Stomach (tissue), 9 donors: Measurements from ENCODE around the gene SLC51B. TPM values are rescaled to one million over a fixed set of nuclear protein-coding genes. Genes with fewer than 3 reads are reported as not detected.
A peak's percentile ranks its signal among the peaks of the same experiment; 100 is the strongest.

Experiments used
- DNase-seq, 2 donors: peaks; one replicate each; pipeline versions ENCODE4 v3.0.0 to v3.0.0-alpha.2; 2013 to 2019
- H3K27ac ChIP-seq, 5 donors: fragments of 200-600 bp in 4 of 5; sonication (generic) in 4 of 5; one replicate each; pipeline ENCODE4 v1.5.1; 2013 to 2019; ENCODE audit warnings: mild to moderate bottlenecking in 1 of 5, moderate library complexity in 1 of 5
- H3K27me3 ChIP-seq, 3 donors: fragments of 200-600 bp; sonication (generic); one replicate each; pipeline ENCODE4 v1.5.1; 2017 to 2019; ENCODE audit warnings: mixed run types in 1 of 3
- H3K36me3 ChIP-seq, 4 donors: fragments of 200-600 bp; sonication (generic); 1 replicate in 3 of 4; 2 replicates in 1 of 4; pipeline ENCODE4 v1.5.1; 2016 to 2019
- H3K4me1 ChIP-seq, 4 donors: fragments of 200-600 bp; sonication (generic); one replicate each; pipeline ENCODE4 v1.5.1; 2016 to 2019
- H3K4me3 ChIP-seq, 4 donors: fragments of 200-600 bp; sonication (generic) in 3 of 4; one replicate each; pipeline ENCODE4 v1.5.1; 2016 to 2019; ENCODE audit warnings: mild to moderate bottlenecking in 1 of 4
- H3K9me3 ChIP-seq, 4 donors: fragments of 200-600 bp; sonication (generic); one replicate each; pipeline ENCODE4 v1.5.1; 2016 to 2019
- EP300 ChIP-seq: sonication (generic); formaldehyde crosslinking; IDR thresholded peaks from one replicate; pipeline ENCODE4 v1.6.1; 2017; ENCODE audit warnings: antibody characterized with exemption
- POLR2A ChIP-seq, 4 donors: fragments of 450-650 bp; IDR thresholded peaks; one replicate each; pipeline ENCODE4 v1.6.1; 2016; ENCODE audit warnings: antibody characterized with exemption in 4 of 4, control low read depth in 2 of 4, mild to moderate bottlenecking in 1 of 4, moderate library complexity in 1 of 4
- POLR2AphosphoS5 ChIP-seq, 3 donors: sonication (generic); formaldehyde crosslinking; IDR thresholded peaks; one replicate each; pipeline ENCODE4 v1.6.1; 2016; ENCODE audit warnings: antibody characterized with exemption in 3 of 3
- WGBS, 5 donors: extraction: QIAGEN DNeasy Blood & Tissue Kit in 3 of 5; methylation state at CpG; one replicate each; pipeline versions ENCODE4 v1.1.5 to v1.1.7; 2013 to 2018; 5-methylcytosine and 5-hydroxymethylcytosine counted together
- intact Hi-C: fragments of 100-400 bp; cut with DNase I; formaldehyde crosslinking; loops from one replicate; pipeline ENCODE4 v1.15.1; 2023; ENCODE audit warnings: low total_unique reads
- polyA plus RNA-seq, 3 donors: library from polyadenylated mRNA; stranded (reverse); fragments of 200-250 nt; gene quantifications; one replicate each; pipeline ENCODE4 v1.2.3, GENCODE V29; 2013
- total RNA-seq, 5 donors: library from RNA; depleted of rRNA; stranded (reverse); fragments of >200 nt; gene quantifications; one replicate each; pipeline versions ENCODE4 v1.1.0 to v1.2.3, GENCODE V29; 2014 to 2016
- TF ChIP-seq, protein P1 (sequence below), 7 experiments: fragments of 450-650 bp in 4 of 7; fragments of 200-600 bp in 3 of 7; sonication (generic) in 3 of 7; IDR thresholded peaks; one replicate each; pipeline ENCODE4 v1.5.1; 2016 to 2019; ENCODE audit warnings: antibody characterized with exemption in 7 of 7, control low read depth in 2 of 7, mild to moderate bottlenecking in 1 of 7
- donor health status: healthy with polysubstance abuse.
- donor health status: Bipolar disorder and iron deficiency.
- donor health status: healthy.

SLC51B gene
- total and polyA plus RNA-seq, 8 donors: 0.38 to 19.7 (median 0.62) TPM; not detected in 5

DNA sequence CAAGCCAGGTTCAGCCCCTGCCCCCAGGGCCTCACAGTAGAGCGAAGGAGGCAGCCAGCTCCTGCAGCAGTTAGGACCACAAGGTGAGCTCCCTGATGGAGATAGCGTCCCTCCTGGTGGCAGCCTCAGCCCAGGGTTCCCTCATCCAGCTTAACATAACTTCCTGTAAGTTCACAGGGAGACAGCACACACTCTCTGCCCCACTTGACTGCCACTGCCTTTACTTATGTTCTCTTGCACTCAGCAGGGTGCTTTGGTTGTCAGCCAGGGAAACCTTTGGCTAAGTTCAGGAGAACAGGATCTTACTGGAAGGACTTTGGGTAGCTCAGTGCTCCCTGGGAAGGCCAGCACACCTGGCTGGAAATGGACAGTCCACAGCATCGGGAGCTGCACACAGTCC, 42.2 kb downstream of the SLC51B start:
- H3K4me3 ChIP-seq: no peak overlapping the region
- peaks cover 0 to 2% (median 0%) of the 10 kb centered on the region in 4 donors for H3K36me3 ChIP-seq
- peaks cover 0 to 23% (median 0%) of the 10 kb centered on the region in 3 donors for H3K27me3 ChIP-seq
- intact Hi-C loops: loop anchor here (10.0 kb wide), 1 partner anchor 53 kb away; no protein-coding TSS in a partner anchor
- H3K27ac ChIP-seq: peak overlapping the region in 4 of 5 donors; percentile 44 to 87 (median 79)
- no peaks in the 10 kb centered on the region for H3K9me3 ChIP-seq
- H3K4me1 ChIP-seq: peaks cover 8 to 67% (median 24%) of the 10 kb centered on the region in 4 donors
- WGBS, 5 donors: 68 to 86% (median 76%) methylated on average over 2 to 3 of the region's 3 CpGs
- no peak for DNase-seq
- TF ChIP-seq EP300 (no peak), POLR2A (IDR thresholded peaks at IDR 0.05) (no peak), POLR2AphosphoS5 (IDR thresholded peaks at IDR 0.05) (no peak)
- TF ChIP-seq, protein P1, sequence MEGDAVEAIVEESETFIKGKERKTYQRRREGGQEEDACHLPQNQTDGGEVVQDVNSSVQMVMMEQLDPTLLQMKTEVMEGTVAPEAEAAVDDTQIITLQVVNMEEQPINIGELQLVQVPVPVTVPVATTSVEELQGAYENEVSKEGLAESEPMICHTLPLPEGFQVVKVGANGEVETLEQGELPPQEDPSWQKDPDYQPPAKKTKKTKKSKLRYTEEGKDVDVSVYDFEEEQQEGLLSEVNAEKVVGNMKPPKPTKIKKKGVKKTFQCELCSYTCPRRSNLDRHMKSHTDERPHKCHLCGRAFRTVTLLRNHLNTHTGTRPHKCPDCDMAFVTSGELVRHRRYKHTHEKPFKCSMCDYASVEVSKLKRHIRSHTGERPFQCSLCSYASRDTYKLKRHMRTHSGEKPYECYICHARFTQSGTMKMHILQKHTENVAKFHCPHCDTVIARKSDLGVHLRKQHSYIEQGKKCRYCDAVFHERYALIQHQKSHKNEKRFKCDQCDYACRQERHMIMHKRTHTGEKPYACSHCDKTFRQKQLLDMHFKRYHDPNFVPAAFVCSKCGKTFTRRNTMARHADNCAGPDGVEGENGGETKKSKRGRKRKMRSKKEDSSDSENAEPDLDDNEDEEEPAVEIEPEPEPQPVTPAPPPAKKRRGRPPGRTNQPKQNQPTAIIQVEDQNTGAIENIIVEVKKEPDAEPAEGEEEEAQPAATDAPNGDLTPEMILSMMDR (IDR thresholded peaks at IDR 0.05): no peak

DNA sequence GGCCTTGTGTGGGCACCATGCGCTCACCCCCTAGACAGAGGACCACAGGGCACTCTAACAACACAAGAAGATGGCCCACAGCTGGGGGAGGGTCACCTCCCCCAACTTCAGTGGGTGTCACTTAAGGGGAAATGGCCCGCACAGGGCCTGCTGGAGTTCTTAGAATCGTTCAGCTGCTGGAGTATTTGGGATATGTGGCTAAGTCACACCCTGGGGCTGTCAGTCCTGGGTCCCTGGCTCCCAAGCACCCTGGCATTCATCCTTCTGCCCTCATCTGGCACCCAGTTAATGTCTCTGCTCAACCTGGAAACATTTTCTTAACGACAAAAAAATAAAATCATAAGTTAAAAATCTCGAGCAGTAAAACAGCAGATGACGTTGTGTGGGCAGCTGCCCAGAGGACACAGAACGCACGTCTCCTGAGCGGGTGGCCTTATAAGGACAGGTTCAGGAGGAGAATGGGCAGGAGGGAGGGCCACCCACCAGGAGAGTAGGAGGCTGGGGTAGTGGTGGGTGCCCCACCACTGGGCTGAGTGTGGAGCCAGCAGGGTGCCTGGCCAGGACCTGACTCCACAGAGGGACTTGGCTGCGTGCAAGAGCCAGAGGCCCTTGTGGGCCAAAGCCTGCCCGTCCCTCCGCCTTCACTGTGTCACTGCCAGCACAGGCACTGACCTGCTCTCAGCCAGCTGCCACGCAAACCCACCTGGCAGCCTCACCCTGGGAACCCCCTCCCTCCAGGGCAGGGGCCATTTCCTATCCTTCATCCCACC, 42.9 kb downstream of the SLC51B start:
- intact Hi-C loops: loop anchor here (10.0 kb wide), 1 partner anchor 53 kb away; no protein-coding TSS in a partner anchor
- Histone ChIP-seq H3K27me3 (peaks cover 0 to 21% (median 0%) of the 10 kb centered on the region in 3 donors), H3K36me3 (peaks cover 0 to 3% (median 0%) of the 10 kb centered on the region in 4 donors), H3K4me3 (no peak overlapping the region), H3K9me3 (no peaks in the 10 kb centered on the region), H3K27ac (peak overlapping the region in 4 of 5 donors; percentile 52 to 87 (median 79)), H3K4me1 (peaks cover 3 to 63% (median 19%) of the 10 kb centered on the region in 4 donors)
- DNase-seq: peak in 1 of 2 donors; percentile 76
- TF ChIP-seq, protein P1 (IDR thresholded peaks at IDR 0.05): no peak
- TF ChIP-seq POLR2A (IDR thresholded peaks at IDR 0.05) (no peak), EP300 (peak; percentile 83), POLR2AphosphoS5 (IDR thresholded peaks at IDR 0.05) (peak in 1 of 3 donors; percentile 4)
- 66 to 79% (median 76%) methylated on average over 8 to 13 of the region's 13 CpGs for WGBS, 5 donors

DNA sequence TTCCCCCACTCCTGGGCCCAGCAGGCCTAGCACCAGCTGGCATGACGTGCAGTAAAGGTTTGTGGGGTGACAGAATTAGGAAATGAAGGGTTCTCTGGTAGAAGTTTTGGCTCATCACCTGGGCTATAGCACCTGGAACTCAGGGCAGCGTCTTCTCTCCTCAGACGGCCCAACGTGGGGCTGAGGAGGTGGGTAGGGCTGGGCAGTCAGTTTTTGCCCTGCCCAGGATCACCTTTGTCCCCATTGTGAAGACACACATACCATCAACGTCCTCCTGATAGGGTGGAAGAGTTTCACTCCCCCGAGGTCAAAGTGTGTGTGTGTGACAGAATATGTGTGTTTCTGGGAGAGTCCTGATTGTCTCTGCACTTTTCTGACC, 43.4 kb downstream of the SLC51B start:
- Histone ChIP-seq H3K27ac (peak overlapping the region in 4 of 5 donors; percentile 52 to 87 (median 79)), H3K27me3 (peaks cover 0 to 17% (median 0%) of the 10 kb centered on the region in 3 donors), H3K4me3 (no peak overlapping the region), H3K36me3 (peaks cover 0 to 3% (median 0%) of the 10 kb centered on the region in 4 donors), H3K4me1 (peaks cover 0 to 57% (median 17%) of the 10 kb centered on the region in 4 donors), H3K9me3 (no peaks in the 10 kb centered on the region)
- DNase-seq: no peak
- 44 to 63% (median 54%) methylated on average over 4 to 6 of the region's 6 CpGs for WGBS, 5 donors
- intact Hi-C loops: loop anchor here (10.0 kb wide), 1 partner anchor 54 kb away; no protein-coding TSS in a partner anchor
- TF ChIP-seq EP300 (no peak), POLR2A (IDR thresholded peaks at IDR 0.05) (no peak), POLR2AphosphoS5 (IDR thresholded peaks at IDR 0.05) (no peak)
- TF ChIP-seq, protein P1 (IDR thresholded peaks at IDR 0.05): no peak

DNA sequence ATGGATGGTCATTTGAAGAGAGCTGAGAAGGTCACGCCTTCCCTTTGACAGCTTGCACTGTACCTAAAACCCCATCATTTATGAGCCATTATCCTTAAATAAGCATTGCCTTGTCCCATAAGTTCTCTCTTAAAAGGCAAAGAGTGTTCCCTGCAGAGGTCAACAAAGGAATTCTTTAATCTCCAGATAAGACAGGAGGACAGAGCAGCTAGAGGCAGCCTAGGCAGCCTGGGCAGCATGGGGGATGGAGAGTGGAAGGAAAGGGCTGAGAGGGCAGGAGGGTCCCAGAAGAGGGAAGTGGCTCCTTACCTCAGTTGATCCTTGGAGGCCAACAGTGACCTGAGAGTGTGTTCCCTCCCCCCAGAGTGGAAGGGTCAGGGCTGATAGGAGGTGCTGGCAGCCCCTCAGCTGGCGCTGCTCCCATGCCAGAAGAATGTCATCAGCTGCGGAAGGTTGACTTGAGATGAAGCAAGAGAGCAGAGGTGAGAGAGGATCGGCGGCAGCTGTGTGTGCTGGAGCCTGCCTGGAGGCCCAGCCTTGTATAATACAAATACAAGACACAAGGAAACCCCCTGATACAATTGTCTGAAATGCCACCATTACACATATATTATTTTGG, 44.1 kb downstream of the SLC51B start:
- TF ChIP-seq EP300 (no peak), POLR2AphosphoS5 (IDR thresholded peaks at IDR 0.05) (peak in 1 of 3 donors; percentile 14)
- H3K9me3 ChIP-seq: no peaks in the 10 kb centered on the region
- DNase-seq: peak in 1 of 2 donors; percentile 46
- peaks cover 0 to 3% (median 0%) of the 10 kb centered on the region in 4 donors for H3K36me3 ChIP-seq
- peak overlapping the region in 4 of 5 donors; percentile 52 to 87 (median 79) for H3K27ac ChIP-seq
- no peak overlapping the region for H3K4me3 ChIP-seq
- intact Hi-C loops: loop anchor here (10.0 kb wide), 1 partner anchor 55 kb away; no protein-coding TSS in a partner anchor
- peaks cover 0 to 11% (median 0%) of the 10 kb centered on the region in 3 donors for H3K27me3 ChIP-seq
- 21 to 50% (median 36%) methylated on average over 5 of the region's 5 CpGs for WGBS, 5 donors
- peaks cover 0 to 54% (median 15%) of the 10 kb centered on the region in 4 donors for H3K4me1 ChIP-seq
